ENCODE data around the gene RAPH1.
A peak's percentile ranks its signal among the peaks of the same experiment; 100 is the strongest.
"Not testable (repeated sequence)": the region's sequence is repeated elsewhere in the genome, so short reads cannot be mapped to it uniquely, and the experiment has no call there.

Gene RAPH1

GRCh38 chr2:203476881-203477280, 58.2 kb downstream of the RAPH1 start:
- DNase-seq: no peak

- DNase-seq: no peak
Observed at GRCh38 chr2:203471323-203471722, 63.8 kb downstream of the RAPH1 start.

- no peak for DNase-seq
Observed at GRCh38 chr2:203470371-203470770, 64.7 kb downstream of the RAPH1 start.

- no peak for DNase-seq
Observed at GRCh38 chr2:203469546-203469945, 65.6 kb downstream of the RAPH1 start.

GRCh38 chr2:203463266-203463678, 71.8 kb downstream of the RAPH1 start:
- DNase-seq: no peak

- DNase-seq: no peak
Observed at GRCh38 chr2:203462308-203462707, 72.8 kb downstream of the RAPH1 start.

- DNase-seq: no peak
Observed at GRCh38 chr2:203461746-203462145, 73.4 kb downstream of the RAPH1 start.

GRCh38 chr2:203455209-203455608, 79.9 kb downstream of the RAPH1 start:
- DNase-seq: no peak

- DNase-seq: peak; percentile 27
Observed at GRCh38 chr2:203453858-203454451, 81.1 kb downstream of the RAPH1 start.

- DNase-seq: no peak
Observed at GRCh38 chr2:203451689-203452088, 83.4 kb downstream of the RAPH1 start.

- no peak for DNase-seq
Observed at GRCh38 chr2:203451011-203451410, 84.1 kb downstream of the RAPH1 start.

- DNase-seq: no peak
Observed at GRCh38 chr2:203450561-203450960, 84.5 kb downstream of the RAPH1 start.

GRCh38 chr2:203446780-203447179, 88.3 kb downstream of the RAPH1 start:
- DNase-seq: no peak

GRCh38 chr2:203446071-203446481, 89.0 kb downstream of the RAPH1 start:
- DNase-seq: no peak

- DNase-seq: no peak
Observed at GRCh38 chr2:203444738-203445137, 90.4 kb downstream of the RAPH1 start.

- no peak for DNase-seq
Observed at GRCh38 chr2:203442463-203442862, 92.6 kb downstream of the RAPH1 start.

- DNase-seq: no peak
Observed at GRCh38 chr2:203441463-203441862, 93.6 kb downstream of the RAPH1 start.

GRCh38 chr2:203440671-203441070, 94.4 kb downstream of the RAPH1 start:
- DNase-seq: no peak

- DNase-seq: no peak
Observed at GRCh38 chr2:203438528-203438927, 96.6 kb downstream of the RAPH1 start.

- DNase-seq: no peak
Observed at GRCh38 chr2:203437511-203437910, 97.6 kb downstream of the RAPH1 start.

GRCh38 chr2:203436496-203436895, 98.6 kb downstream of the RAPH1 start:
- no peak for DNase-seq

- DNase-seq: no peak
Observed at GRCh38 chr2:203432811-203433210, 102.3 kb downstream of the RAPH1 start.

- DNase-seq: no peak
Observed at GRCh38 chr2:203431391-203432185, 103.5 kb downstream of the RAPH1 start.

GRCh38 chr2:203429643-203430042, 105.5 kb downstream of the RAPH1 start:
- not testable (repeated sequence) for DNase-seq

GRCh38 chr2:203427061-203427460, 108.0 kb downstream of the RAPH1 start:
- DNase-seq: no peak
